IMR-90 (cell line): Measurements from ENCODE around the gene SORBS1. TPM values are rescaled to one million over a fixed set of nuclear protein-coding genes. Genes with fewer than 3 reads are reported as not detected.
A peak's percentile ranks its signal among the peaks of the same experiment; 100 is the strongest.

ENCODE experiments used
- ATAC-seq: fragments of 200-7000 bp; cut with Tn5 transposase; 2 replicates; pipeline ENCODE4 v1.9.1; 2020; ENCODE audit warnings: low read depth, mild to moderate bottlenecking, moderate library complexity
- BruUV-seq: library from RNA; stranded (reverse); fragments of 400-500 nt; replicated peaks from 2 replicates; lab custom pipeline; 2021; lab: Mats Ljungman, UMichigan
- CTCF ChIA-PET: fragments of 300-600 bp; formaldehyde crosslinking; extraction: SDS; loops from one replicate; lab custom pipeline; 2021; ENCODE audit warnings: antibody characterized with exemption; lab: Yijun Ruan, JAX
- POLR2A ChIA-PET: fragments of 300-600 bp; sonication (Branson Sonifier 250); formaldehyde crosslinking; loops from one replicate; lab custom pipeline; 2022; ENCODE audit warnings: antibody characterized with exemption; ENCODE audit not compliant: unreplicated experiment; lab: Charles Lee
- DNase-seq: peaks from one replicate; pipeline ENCODE4 v3.0.0; 2013
- H2AFZ ChIP-seq: replicated peaks from 2 replicates; pipeline ENCODE3; 2013; ENCODE audit warnings: low read length, mild to moderate bottlenecking; ENCODE audit not compliant: poor library complexity
- H2AK5ac ChIP-seq: 2 replicates; pipeline ENCODE4 v1.6.1; 2013; ENCODE audit warnings: low read depth, low read length, inconsistent platforms
- H2AK9ac ChIP-seq: replicated peaks from 2 replicates; pipeline ENCODE3; 2013; ENCODE audit warnings: mild to moderate bottlenecking, low read depth, low read length, moderate library complexity; ENCODE audit not compliant: poor library complexity
- H2BK120ac ChIP-seq: 2 replicates; pipeline ENCODE4 v1.6.1; 2013; ENCODE audit warnings: low read depth, low read length, inconsistent platforms
- H2BK15ac ChIP-seq: 3 replicates; pipeline ENCODE4 v1.6.1; 2013; ENCODE audit warnings: low read depth, low read length, inconsistent platforms
- H2BK20ac ChIP-seq: 2 replicates; pipeline ENCODE4 v1.6.1; 2013; ENCODE audit warnings: low read depth, mild to moderate bottlenecking, inconsistent platforms, low read length, moderate library complexity
- H2BK5ac ChIP-seq: 2 replicates; pipeline ENCODE4 v1.6.1; 2013; ENCODE audit warnings: mild to moderate bottlenecking, low read depth, low read length, inconsistent platforms; ENCODE audit not compliant: poor library complexity, severe bottlenecking
- H3K14ac ChIP-seq: replicated peaks from 2 replicates; pipeline ENCODE4 v1.6.1; 2013; ENCODE audit warnings: low read depth, low read length, inconsistent platforms
- H3K18ac ChIP-seq: 2 replicates; pipeline ENCODE4 v1.6.1; 2013; ENCODE audit warnings: low read depth, low read length, control low read depth
- H3K23ac ChIP-seq: 2 replicates; pipeline ENCODE4 v1.6.1; 2013; ENCODE audit warnings: low read depth, low read length, inconsistent platforms
- H3K27ac ChIP-seq: 2 replicates; pipeline ENCODE4 v1.5.1; 2013; ENCODE audit warnings: mild to moderate bottlenecking, control low read depth, low read length; ENCODE audit not compliant: insufficient read depth
- H3K27me3 ChIP-seq: 2 replicates; pipeline ENCODE4 v1.6.1; 2013; ENCODE audit warnings: low read length; ENCODE audit not compliant: control insufficient read depth, insufficient read depth
- H3K36me3 ChIP-seq: 2 replicates; pipeline ENCODE4 v1.6.1; 2013; ENCODE audit warnings: low read length, mixed read lengths; ENCODE audit not compliant: control insufficient read depth, insufficient read depth
- H3K4ac ChIP-seq: 2 replicates; pipeline ENCODE4 v1.6.1; 2013; ENCODE audit warnings: low read depth, low read length, inconsistent platforms
- H3K4me1 ChIP-seq: 2 replicates; pipeline ENCODE4 v1.6.1; 2013; ENCODE audit warnings: low read length, mixed read lengths; ENCODE audit not compliant: control insufficient read depth, insufficient read depth
- H3K4me2 ChIP-seq: 2 replicates; pipeline ENCODE4 v1.6.1; 2013; ENCODE audit warnings: low read depth, mild to moderate bottlenecking, control low read depth, low read length, moderate library complexity
- H3K4me3 ChIP-seq: 2 replicates; pipeline ENCODE4 v1.5.1; 2013; ENCODE audit warnings: low read depth, mild to moderate bottlenecking, control low read depth, low read length, moderate library complexity; ENCODE audit not compliant: insufficient read depth
- H3K56ac ChIP-seq: 2 replicates; pipeline ENCODE4 v1.6.1; 2013; ENCODE audit warnings: low read length, inconsistent platforms; ENCODE audit not compliant: insufficient read depth; ENCODE audit errors: extremely low read depth
- H3K79me1 ChIP-seq, 2 experiments: 2 replicates each; pipeline ENCODE4 v1.6.1; 2013; ENCODE audit warnings: low read length in 2 of 2, inconsistent platforms in 1 of 2, low read depth in 1 of 2
- H3K9ac ChIP-seq: 2 replicates; pipeline ENCODE4 v1.6.1; 2013; ENCODE audit warnings: low read depth, low read length, control low read depth
- H3K9me1 ChIP-seq: 2 replicates; pipeline ENCODE4 v1.6.1; 2013; ENCODE audit warnings: low read length, inconsistent platforms; ENCODE audit not compliant: insufficient read depth
- H3K9me3 ChIP-seq: 2 replicates; pipeline ENCODE4 v1.6.1; 2013; ENCODE audit warnings: low read length; ENCODE audit not compliant: control insufficient read depth, insufficient read depth
- H4K20me1 ChIP-seq: 2 replicates; pipeline ENCODE4 v1.6.1; 2013; ENCODE audit warnings: low read length, inconsistent platforms; ENCODE audit not compliant: insufficient read depth
- H4K5ac ChIP-seq: 2 replicates; pipeline ENCODE4 v1.6.1; 2013; ENCODE audit warnings: mild to moderate bottlenecking, low read depth, low read length, control low read depth
- H4K8ac ChIP-seq, 2 experiments: 2 replicates each; pipeline ENCODE4 v1.6.1; 2013; ENCODE audit warnings: low read depth in 2 of 2, low read length in 2 of 2, control low read depth in 1 of 2, inconsistent platforms in 1 of 2
- H4K91ac ChIP-seq: 2 replicates; pipeline ENCODE4 v1.6.1; 2013; ENCODE audit warnings: low read depth, low read length, inconsistent platforms; ENCODE audit not compliant: insufficient read depth
- BHLHE40 ChIP-seq: fragments of 150-350 bp; IDR thresholded peaks from 2 replicates; pipeline ENCODE4 v1.6.1; 2016; ENCODE audit warnings: mild to moderate bottlenecking, low read depth, low read length
- CEBPB ChIP-seq: IDR thresholded peaks from 2 replicates; pipeline ENCODE4 v1.6.1; 2012; ENCODE audit warnings: low read depth, low read length, improper control_type of control experiment
- CHD1 ChIP-seq: IDR thresholded peaks from 2 replicates; pipeline ENCODE4 v1.6.1; 2012; ENCODE audit warnings: low read depth, low read length, improper control_type of control experiment
- MAFK ChIP-seq: IDR thresholded peaks from 2 replicates; pipeline ENCODE4 v1.6.1; 2012; ENCODE audit warnings: low read depth, low read length, improper control_type of control experiment
- NFE2L2 ChIP-seq: fragments of 150-350 bp; IDR thresholded peaks from 2 replicates; pipeline ENCODE4 v1.6.1; 2016; ENCODE audit warnings: low read depth, mild to moderate bottlenecking, low read length
- POLR2A ChIP-seq: IDR thresholded peaks from 2 replicates; pipeline ENCODE4 v1.6.1; 2012; ENCODE audit warnings: mild to moderate bottlenecking, low read depth, low read length
- RCOR1 ChIP-seq: IDR thresholded peaks from 2 replicates; pipeline ENCODE4 v1.6.1; 2012; ENCODE audit warnings: mild to moderate bottlenecking, low read length, improper control_type of control experiment; ENCODE audit not compliant: insufficient replicate concordance
- RFX5 ChIP-seq: IDR thresholded peaks from 2 replicates; pipeline ENCODE4 v1.8.0; 2012; ENCODE audit warnings: low read depth, mild to moderate bottlenecking, low read length, moderate library complexity
- SMC3 ChIP-seq: fragments of 150-350 bp; IDR thresholded peaks from 2 replicates; pipeline ENCODE4 v1.6.1; 2016; ENCODE audit warnings: low read depth, mild to moderate bottlenecking, antibody characterized with exemption, low read length, moderate library complexity
- WGBS, 2 experiments: methylation state at CpG; one replicate each; pipeline versions ENCODE4 v1.1.5 to v1.1.7; 2013; ENCODE audit warnings: missing lambda C conversion rate in 2 of 2; ENCODE audit not compliant: insufficient read length in 1 of 2; ENCODE audit errors: extremely low coverage in 2 of 2; 5-methylcytosine and 5-hydroxymethylcytosine counted together
- dilution Hi-C: fragments of 300-500 bp; cut with HindIII; formaldehyde crosslinking; loops from one replicate; pipeline ENCODE4 v1.14.3; 2018; ENCODE audit warnings: low sequenced_read_pairs; ENCODE audit not compliant: unreplicated experiment
- in situ Hi-C: fragments of 300-500 bp; cut with MboI; formaldehyde crosslinking; loops from 3 replicates; pipeline ENCODE4 v1.14.3; 2019; ENCODE audit warnings: low sequenced_read_pairs, inconsistent platforms, mixed read lengths
- intact Hi-C: fragments of 100-400 bp; cut with micrococcal nuclease; formaldehyde crosslinking; loops from 2 replicates; pipeline ENCODE4 v1.10.0; 2022
- polyA plus RNA-seq, 3 experiments: library from polyadenylated mRNA; depleted of rRNA; stranded (reverse); fragments of >200 nt; gene quantifications; 2 replicates each; pipeline ENCODE4 v1.2.3, GENCODE V29; 2012; ENCODE audit warnings: low replicate concordance in 1 of 3
- total RNA-seq: library from RNA; depleted of rRNA; stranded (reverse); fragments of >200 nt; gene quantifications from 2 replicates; pipeline ENCODE4 v1.2.3, GENCODE V29; 2012
- TF ChIP-seq, protein P1 (sequence below): fragments of 150-350 bp; IDR thresholded peaks from 2 replicates; pipeline ENCODE4 v1.6.1; 2016; ENCODE audit warnings: low read depth, mild to moderate bottlenecking, low read length, moderate library complexity, borderline replicate concordance
- TF ChIP-seq, protein P2 (sequence below): conservative IDR thresholded peaks from 2 replicates; pipeline ENCODE4 v1.5.1; 2012; ENCODE audit warnings: mild to moderate bottlenecking, low read depth, low read length, improper control_type of control experiment

Gene SORBS1
- total and polyA plus RNA-seq, 2 of the 4 experiments (the other 2 are of a cell fraction): 0.18 to 0.32 TPM

DNA sequence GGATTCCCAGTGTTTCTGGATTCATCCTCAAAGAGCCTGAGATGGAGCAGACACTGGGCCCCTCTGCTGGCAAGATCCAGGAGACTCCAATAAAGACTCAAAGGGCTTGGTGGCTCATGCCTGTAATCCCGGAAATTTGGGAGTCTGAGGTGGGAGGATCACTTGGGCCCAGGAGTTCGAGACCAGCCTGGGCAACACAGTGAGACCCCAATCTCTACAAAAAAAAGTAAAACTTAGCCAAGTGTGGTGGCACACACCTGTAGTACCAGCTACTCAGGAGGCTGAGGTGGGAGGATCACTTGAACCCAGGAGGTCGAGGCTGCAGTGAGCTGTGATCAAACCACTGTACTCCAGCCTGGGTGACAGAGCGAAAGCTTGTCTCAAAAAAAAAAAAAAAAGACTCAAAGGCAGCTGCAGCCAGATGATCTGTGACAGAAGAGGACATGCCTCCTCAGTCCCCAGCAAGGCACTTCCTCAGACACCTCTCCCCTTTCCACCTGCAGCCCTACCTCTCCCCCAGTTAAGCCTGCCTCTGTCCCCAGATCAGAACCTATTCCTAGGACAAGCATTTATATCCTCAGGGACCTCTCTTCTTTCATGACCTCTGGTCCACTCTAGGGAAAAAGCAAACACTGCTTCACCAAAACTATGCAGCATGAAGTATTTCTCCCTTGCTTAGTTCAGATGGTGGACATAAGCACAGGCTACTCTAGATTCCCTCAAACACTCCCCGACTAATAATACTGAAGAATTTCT, 298.2 kb downstream of the SORBS1 start (continued):
- TF ChIP-seq, protein P1, sequence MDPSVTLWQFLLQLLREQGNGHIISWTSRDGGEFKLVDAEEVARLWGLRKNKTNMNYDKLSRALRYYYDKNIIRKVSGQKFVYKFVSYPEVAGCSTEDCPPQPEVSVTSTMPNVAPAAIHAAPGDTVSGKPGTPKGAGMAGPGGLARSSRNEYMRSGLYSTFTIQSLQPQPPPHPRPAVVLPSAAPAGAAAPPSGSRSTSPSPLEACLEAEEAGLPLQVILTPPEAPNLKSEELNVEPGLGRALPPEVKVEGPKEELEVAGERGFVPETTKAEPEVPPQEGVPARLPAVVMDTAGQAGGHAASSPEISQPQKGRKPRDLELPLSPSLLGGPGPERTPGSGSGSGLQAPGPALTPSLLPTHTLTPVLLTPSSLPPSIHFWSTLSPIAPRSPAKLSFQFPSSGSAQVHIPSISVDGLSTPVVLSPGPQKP: no peak
- TF ChIP-seq CEBPB (no peak), CHD1 (no peak)

DNA sequence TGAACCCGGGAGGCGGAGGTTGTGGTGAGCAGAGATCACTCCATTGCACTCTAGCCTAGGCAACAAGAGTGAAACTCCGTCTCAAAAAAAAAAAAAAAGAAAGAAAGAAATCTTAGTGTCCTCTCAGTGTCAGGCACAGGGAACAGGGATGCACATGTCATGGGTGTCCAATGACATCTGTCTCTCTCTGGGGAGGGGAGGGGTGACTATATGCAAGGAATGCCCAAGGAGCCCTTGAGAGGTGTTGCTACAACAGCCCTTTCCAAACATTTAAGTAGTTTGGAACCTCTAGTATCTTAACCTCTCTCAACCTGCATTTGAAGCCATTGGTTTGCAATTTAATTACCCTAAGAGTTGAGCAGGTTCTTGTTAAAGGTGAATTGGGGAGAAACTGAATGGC, 299.2 kb downstream of the SORBS1 start:
- in situ Hi-C loops: no loop called here
- no peak overlapping the region; the same call in 2 of the 3 replicates for H2BK15ac ChIP-seq
- H3K9me3 ChIP-seq: no peaks in the 10 kb centered on the region
- no peak for DNase-seq
- H3K9me1 ChIP-seq: peaks cover 22% of the 10 kb centered on the region
- H2BK20ac ChIP-seq: 0 out of 2 replicates have a peak overlapping the region, but pooled peaks have one; percentile 37
- H3K27ac ChIP-seq: no peak overlapping the region
- dilution Hi-C loops: no loop called here
- peak overlapping the region; percentile 18; the same call in 1 of the 2 replicates for H3K4ac ChIP-seq
- no TSS peak for BruUV-seq
- no peak overlapping the region for H2AK9ac ChIP-seq
- H4K20me1 ChIP-seq: peaks cover 3% of the 10 kb centered on the region; the same call in 1 of the 2 replicates
- WGBS, 2 experiments: no CpG with 5 or more reads among the region's 3 CpGs
- ATAC-seq: no peak
- H3K4me2 ChIP-seq: no peak overlapping the region
- H3K18ac ChIP-seq: no peak overlapping the region
- peak overlapping the region; percentile 20; the same call in 1 of the 2 replicates for H3K14ac ChIP-seq
- no peak overlapping the region for H4K91ac ChIP-seq
- peak overlapping the region; percentile 12 for H2BK120ac ChIP-seq
- peaks cover 22% of the 10 kb centered on the region for H3K4me1 ChIP-seq
- no peak overlapping the region for H3K9ac ChIP-seq
- H2AFZ ChIP-seq: no peak overlapping the region
- peak overlapping the region in 1 of 2 experiments; percentile 11; a peak in 1 of 4 replicates for H4K8ac ChIP-seq
- no peak overlapping the region for H3K56ac ChIP-seq
- H3K36me3 ChIP-seq: peaks cover 57% of the 10 kb centered on the region
- POLR2A ChIA-PET: no interaction called here
- CTCF ChIA-PET: no interaction called here
- H3K79me1 ChIP-seq: peaks cover 28 to 77% of the 10 kb centered on the region in 2 experiments
- no peak overlapping the region; the same call in 1 of the 2 replicates for H4K5ac ChIP-seq
- H3K23ac ChIP-seq: peak overlapping the region; percentile 75
- intact Hi-C loops: no loop called here
- H3K4me3 ChIP-seq: no peak overlapping the region
- H2AK5ac ChIP-seq: peak overlapping the region; percentile 81; the same call in 1 of the 2 replicates
- H2BK5ac ChIP-seq: peak overlapping the region; percentile 27
- no peaks in the 10 kb centered on the region for H3K27me3 ChIP-seq
- TF ChIP-seq RFX5 (no peak), BHLHE40 (no peak), NFE2L2 (no peak), CHD1 (no peak), CEBPB (no peak), MAFK (no peak), SMC3 (no peak), RCOR1 (no peak), POLR2A (no peak)
- TF ChIP-seq, protein P2, sequence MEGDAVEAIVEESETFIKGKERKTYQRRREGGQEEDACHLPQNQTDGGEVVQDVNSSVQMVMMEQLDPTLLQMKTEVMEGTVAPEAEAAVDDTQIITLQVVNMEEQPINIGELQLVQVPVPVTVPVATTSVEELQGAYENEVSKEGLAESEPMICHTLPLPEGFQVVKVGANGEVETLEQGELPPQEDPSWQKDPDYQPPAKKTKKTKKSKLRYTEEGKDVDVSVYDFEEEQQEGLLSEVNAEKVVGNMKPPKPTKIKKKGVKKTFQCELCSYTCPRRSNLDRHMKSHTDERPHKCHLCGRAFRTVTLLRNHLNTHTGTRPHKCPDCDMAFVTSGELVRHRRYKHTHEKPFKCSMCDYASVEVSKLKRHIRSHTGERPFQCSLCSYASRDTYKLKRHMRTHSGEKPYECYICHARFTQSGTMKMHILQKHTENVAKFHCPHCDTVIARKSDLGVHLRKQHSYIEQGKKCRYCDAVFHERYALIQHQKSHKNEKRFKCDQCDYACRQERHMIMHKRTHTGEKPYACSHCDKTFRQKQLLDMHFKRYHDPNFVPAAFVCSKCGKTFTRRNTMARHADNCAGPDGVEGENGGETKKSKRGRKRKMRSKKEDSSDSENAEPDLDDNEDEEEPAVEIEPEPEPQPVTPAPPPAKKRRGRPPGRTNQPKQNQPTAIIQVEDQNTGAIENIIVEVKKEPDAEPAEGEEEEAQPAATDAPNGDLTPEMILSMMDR: no peak
- TF ChIP-seq, protein P1: no peak
